Loucy (cell line): Measurements from ENCODE around the gene LMO2.
A peak's percentile ranks its signal among the peaks of the same experiment; 100 is the strongest.
"Not testable (repeated sequence)": the region's sequence is repeated elsewhere in the genome, so short reads cannot be mapped to it uniquely, and the experiment has no call there.

Experiments used
- H2AFZ ChIP-seq: fragments of 200-600 bp; sonication (generic); 2 replicates; pipeline ENCODE4 v1.6.0; 2016; ENCODE audit warnings: antibody characterized with exemption, mild to moderate bottlenecking, low read length, moderate library complexity
- H3F3A ChIP-seq: fragments of 200-600 bp; 2 replicates; pipeline ENCODE4 v1.6.0; 2016; ENCODE audit warnings: antibody characterized with exemption, low read depth, mild to moderate bottlenecking
- H3K27me3 ChIP-seq: fragments of 200-600 bp; sonication (generic); 2 replicates; pipeline ENCODE4 v1.6.1; 2014; ENCODE audit warnings: low read length, mild to moderate bottlenecking; ENCODE audit not compliant: insufficient read depth, poor library complexity, severe bottlenecking
- H3K36me3 ChIP-seq: fragments of 200-600 bp; sonication (generic); 2 replicates; pipeline ENCODE4 v1.6.1; 2016; ENCODE audit warnings: low read length; ENCODE audit not compliant: insufficient read depth
- H3K4me1 ChIP-seq: fragments of 200-600 bp; sonication (generic); 2 replicates; pipeline ENCODE4 v1.5.1; 2014; ENCODE audit warnings: low read length, mild to moderate bottlenecking; ENCODE audit not compliant: insufficient read depth, poor library complexity, severe bottlenecking
- H3K4me2 ChIP-seq: fragments of 200-600 bp; sonication (generic); 2 replicates; pipeline ENCODE4 v1.6.0; 2014; ENCODE audit warnings: antibody characterized with exemption, low read length, low read depth, mild to moderate bottlenecking; ENCODE audit not compliant: poor library complexity, severe bottlenecking
- H3K4me3 ChIP-seq: fragments of 200-600 bp; sonication (generic); 2 replicates; pipeline ENCODE4 v1.5.1; 2014; ENCODE audit warnings: low read length, mild to moderate bottlenecking, mixed read lengths; ENCODE audit not compliant: poor library complexity, severe bottlenecking
- H3K79me2 ChIP-seq: fragments of 200-600 bp; sonication (generic); 2 replicates; pipeline ENCODE4 v1.6.1; 2014; ENCODE audit warnings: low read length; ENCODE audit not compliant: insufficient read depth
- H3K9ac ChIP-seq: fragments of 200-600 bp; sonication (generic); 2 replicates; pipeline ENCODE4 v1.6.0; 2014; ENCODE audit warnings: mild to moderate bottlenecking, low read depth, low read length, moderate library complexity; ENCODE audit not compliant: poor library complexity, severe bottlenecking
- H3K9me2 ChIP-seq: fragments of 200-600 bp; sonication (generic); replicated peaks from 2 replicates; pipeline ENCODE4 v1.6.1; 2016; ENCODE audit warnings: low read depth, low read length, mixed read lengths
- H3K9me3 ChIP-seq: fragments of 200-600 bp; sonication (generic); 2 replicates; pipeline ENCODE4 v1.6.1; 2014; ENCODE audit warnings: mild to moderate bottlenecking, antibody characterized with exemption, low read length, low read depth; ENCODE audit not compliant: insufficient read depth
- H4K20me1 ChIP-seq: fragments of 200-600 bp; sonication (generic); 2 replicates; pipeline ENCODE4 v1.6.0; 2014; ENCODE audit warnings: antibody characterized with exemption, low read length, mild to moderate bottlenecking; ENCODE audit not compliant: insufficient read depth, poor library complexity, severe bottlenecking
- CTCF ChIP-seq: fragments of 200-600 bp; sonication (generic); conservative IDR thresholded peaks from 2 replicates; pipeline ENCODE4 v1.5.1; 2014; ENCODE audit warnings: mild to moderate bottlenecking, antibody characterized with exemption, low read length
- EZH2phosphoT487 ChIP-seq: fragments of 200-600 bp; IDR thresholded peaks from 2 replicates; pipeline ENCODE4 v1.6.1; 2018; ENCODE audit warnings: antibody characterized with exemption, mild to moderate bottlenecking, moderate library complexity, borderline replicate concordance

Gene LMO2

GRCh38 chr11:33842236-33842915 lies 49.5 kb downstream of the LMO2 start:
- H3K4me2 ChIP-seq: no peak overlapping the region
- H3K9me2 ChIP-seq: no peaks in the 10 kb centered on the region
- H2AFZ ChIP-seq: no peak overlapping the region
- H4K20me1 ChIP-seq: no peaks in the 10 kb centered on the region
- H3F3A ChIP-seq: no peaks in the 10 kb centered on the region
- no peak for TF ChIP-seq CTCF
- no peak for TF ChIP-seq EZH2phosphoT487
- no peaks in the 10 kb centered on the region for H3K36me3 ChIP-seq
- H3K4me3 ChIP-seq: no peak overlapping the region
- no peaks in the 10 kb centered on the region for H3K4me1 ChIP-seq
- no peaks in the 10 kb centered on the region for H3K27me3 ChIP-seq
- no peaks in the 10 kb centered on the region for H3K79me2 ChIP-seq
- no peak overlapping the region for H3K9ac ChIP-seq
- no peaks in the 10 kb centered on the region for H3K9me3 ChIP-seq

DNA sequence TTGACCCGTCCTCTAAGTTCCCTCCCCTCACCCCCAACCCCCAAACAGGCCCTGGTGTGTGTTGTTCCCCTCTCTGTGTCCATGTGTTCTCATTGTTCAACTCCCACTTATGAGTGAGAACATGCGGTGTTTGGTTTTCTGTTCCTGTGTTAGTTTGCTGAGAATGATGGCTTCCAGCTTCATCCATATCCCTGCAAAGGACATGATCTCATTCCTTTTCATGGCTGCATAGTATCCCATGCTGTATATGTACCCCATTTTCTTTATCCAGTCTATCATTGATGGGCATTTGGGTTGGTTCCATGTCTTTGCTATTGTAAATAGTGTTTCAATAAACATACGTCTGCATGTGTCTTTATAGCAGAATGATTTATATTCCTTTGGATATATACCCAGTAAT lies 53.6 kb downstream of the LMO2 start:
- H3K9me3 ChIP-seq: not testable (repeated sequence)

GRCh38 chr11:33837334-33837733 lies 54.5 kb downstream of the LMO2 start:
- not testable (repeated sequence) for H3K9me3 ChIP-seq, H3K27me3 ChIP-seq, H3K9ac ChIP-seq, H3F3A ChIP-seq, H4K20me1 ChIP-seq, H3K9me2 ChIP-seq, H2AFZ ChIP-seq, H3K4me3 ChIP-seq, H3K79me2 ChIP-seq, H3K4me2 ChIP-seq, H3K36me3 ChIP-seq, H3K4me1 ChIP-seq

More for the DNA sequence above, 53.6 kb downstream of the LMO2 start:
- not testable (repeated sequence) for H3F3A ChIP-seq, H3K9ac ChIP-seq, H3K4me3 ChIP-seq, H3K4me2 ChIP-seq, H4K20me1 ChIP-seq, H3K27me3 ChIP-seq, H3K79me2 ChIP-seq, H2AFZ ChIP-seq, H3K9me2 ChIP-seq, H3K4me1 ChIP-seq, H3K36me3 ChIP-seq

GRCh38 chr11:33835143-33835878 lies 56.6 kb downstream of the LMO2 start:
- Histone ChIP-seq H3K4me2 (no peak overlapping the region), H3F3A (no peaks in the 10 kb centered on the region), H4K20me1 (no peaks in the 10 kb centered on the region), H3K9me3 (no peaks in the 10 kb centered on the region), H3K9me2 (no peaks in the 10 kb centered on the region), H3K79me2 (no peaks in the 10 kb centered on the region), H3K27me3 (no peaks in the 10 kb centered on the region), H3K4me1 (no peaks in the 10 kb centered on the region), H3K4me3 (no peak overlapping the region), H3K9ac (no peak overlapping the region), H2AFZ (peak overlapping the region; percentile 58; the same call in 1 of the 2 replicates), H3K36me3 (no peaks in the 10 kb centered on the region)
- TF ChIP-seq CTCF: peak; percentile 55
- TF ChIP-seq EZH2phosphoT487: no peak
